Cardiac fibroblast (primary cell): ENCODE data around the gene DIRAS1.
"Not testable (repeated sequence)": the region's sequence is repeated elsewhere in the genome, so short reads cannot be mapped to it uniquely, and the experiment has no call there.

Experiments
- DNase-seq, 2 donors: peaks; one replicate each; pipeline versions ENCODE4 v3.0.0 to v3.0.0-alpha.2; 2010; ENCODE audit warnings: low read depth in 2 of 2
- H3K4me3 ChIP-seq, 2 donors: replicated peaks in 1 of 2; 1 replicate in 1 of 2; 2 replicates in 1 of 2; pipeline ENCODE4 v1.5.1; 2011; ENCODE audit warnings: low read depth in 2 of 2, low read length in 2 of 2, mild to moderate bottlenecking in 2 of 2, moderate library complexity in 1 of 2
- CTCF ChIP-seq: IDR thresholded peaks from one replicate; pipeline ENCODE4 v1.5.1; 2011; ENCODE audit warnings: low read depth, mild to moderate bottlenecking, low read length, inconsistent platforms

DIRAS1 gene

GRCh38 chr19:2690856-2691255 is 30.3 kb downstream of the DIRAS1 start:
- no peak overlapping the region for H3K4me3 ChIP-seq
- DNase-seq, result no peak
- no peak for TF ChIP-seq CTCF

GRCh38 chr19:2686360-2686759 is 34.8 kb downstream of the DIRAS1 start:
- TF ChIP-seq CTCF, result no peak
- no peak for DNase-seq

GRCh38 chr19:2685204-2685704 is 35.9 kb downstream of the DIRAS1 start:
- DNase-seq, result no peak
- H3K4me3 ChIP-seq, result no peak overlapping the region
- TF ChIP-seq CTCF, result no peak

More at GRCh38 chr19:2686360-2686759, 34.8 kb downstream of the DIRAS1 start:
- no peak overlapping the region for H3K4me3 ChIP-seq

- DNase-seq, result no peak
- H3K4me3 ChIP-seq, result no peak overlapping the region
- TF ChIP-seq CTCF, result no peak
Measured at GRCh38 chr19:2683430-2684003, 37.7 kb downstream of the DIRAS1 start.

- TF ChIP-seq CTCF, result no peak
- no peak for DNase-seq
Measured at GRCh38 chr19:2680808-2681207, 40.4 kb downstream of the DIRAS1 start.

DNA sequence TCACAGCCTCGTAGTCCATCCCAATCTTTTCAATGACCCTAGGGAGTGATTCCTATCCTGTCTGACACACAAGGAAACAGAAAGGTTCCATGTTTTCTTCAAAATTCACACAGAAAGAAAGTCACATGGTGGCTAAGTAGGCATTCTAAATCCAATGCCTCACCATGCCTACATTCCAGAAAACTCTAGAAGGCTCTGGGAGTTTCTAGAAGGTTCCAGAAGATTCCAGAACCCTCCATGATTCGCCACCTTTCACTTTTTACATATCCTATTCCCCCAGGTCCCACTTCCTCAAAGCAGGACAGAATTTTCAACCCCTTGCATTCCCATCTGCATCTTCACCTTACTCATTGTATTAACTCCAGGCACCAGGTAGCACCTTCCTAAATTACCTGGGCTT is 41.7 kb downstream of the DIRAS1 start:
- DNase-seq, result no peak
- no peak for TF ChIP-seq CTCF
- H3K4me3 ChIP-seq, result no peak overlapping the region

More at GRCh38 chr19:2680808-2681207, 40.4 kb downstream of the DIRAS1 start:
- no peak overlapping the region for H3K4me3 ChIP-seq

DNA sequence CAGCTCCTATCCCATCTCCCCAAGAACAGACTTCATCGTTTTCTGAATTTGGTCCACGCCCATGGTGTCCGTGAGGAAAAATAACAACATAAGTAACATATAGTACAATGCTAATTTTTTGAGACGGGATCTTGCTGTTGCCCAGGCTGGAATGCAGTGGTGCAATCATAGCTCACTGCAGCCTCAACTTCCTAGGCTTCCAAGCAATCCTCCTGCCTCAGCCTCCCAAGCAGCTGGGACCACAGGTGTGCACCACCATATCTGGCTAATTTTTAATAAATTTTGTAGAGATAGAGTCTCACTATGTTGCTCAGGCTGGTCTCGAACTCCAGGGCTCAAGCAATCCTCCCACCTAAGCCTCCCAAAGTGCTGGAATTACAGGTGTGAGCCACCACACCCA is 42.2 kb downstream of the DIRAS1 start:
- H3K4me3 ChIP-seq, DNase-seq: not testable (repeated sequence)
